T-helper 2 cell treated with Interferon-gamma antibody and Interleukin-4, amounts not matched to agents 5 μg/mL and 100 μg/mL, for 36 hours (primary cell): ENCODE results near the gene PROS1.
"Not testable (repeated sequence)": the region's sequence is repeated elsewhere in the genome, so short reads cannot be mapped to it uniquely, and the experiment has no call there.

Experiments used
- DNase-seq: peaks from one replicate; pipeline ENCODE4 v3.0.0; 2021; ENCODE audit warnings: low spot score
- H3K27ac Mint-ChIP-seq: one replicate; pipeline ENCODE4 v1.8.0; 2021; ENCODE audit warnings: mild to moderate bottlenecking, mixed read lengths
- H3K27me3 Mint-ChIP-seq: one replicate; pipeline ENCODE4 v1.8.0; 2021; ENCODE audit warnings: low read depth, mixed read lengths
- H3K36me3 Mint-ChIP-seq: one replicate; pipeline ENCODE4 v1.8.0; 2021; ENCODE audit warnings: low read depth, mixed read lengths
- H3K4me1 Mint-ChIP-seq: one replicate; pipeline ENCODE4 v1.8.0; 2021; ENCODE audit warnings: low read depth, mixed read lengths
- H3K4me3 Mint-ChIP-seq: one replicate; pipeline ENCODE4 v1.8.0; 2022; ENCODE audit warnings: mild to moderate bottlenecking, moderate library complexity, mixed read lengths
- H3K9me3 Mint-ChIP-seq: one replicate; pipeline ENCODE4 v1.8.0; 2021; ENCODE audit warnings: mixed read lengths

PROS1 gene

DNA sequence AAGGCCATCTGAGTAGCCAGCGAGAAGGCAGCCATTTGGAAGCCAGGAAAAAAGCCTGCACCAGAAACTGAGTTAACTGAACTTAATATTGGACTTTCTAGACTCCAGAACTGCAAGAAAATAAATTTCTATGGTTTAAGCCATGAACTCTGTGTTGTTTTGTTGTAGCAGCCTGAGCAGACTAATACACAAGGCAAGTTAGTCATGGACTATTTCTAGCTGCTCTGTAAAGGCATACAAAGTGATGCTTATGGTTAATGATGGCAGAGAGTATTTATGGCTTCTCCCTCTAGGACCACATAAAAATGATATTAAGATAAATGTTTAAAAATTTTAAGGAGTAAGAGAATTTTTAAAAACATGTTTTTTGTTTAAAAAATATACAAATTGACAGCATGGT, 37.1 kb downstream of the PROS1 start:
- Mint-ChIP-seq H3K27me3 (no peaks in the 10 kb centered on the region), H3K27ac (no peak overlapping the region), H3K36me3 (no peaks in the 10 kb centered on the region), H3K9me3 (no peaks in the 10 kb centered on the region), H3K4me1 (no peaks in the 10 kb centered on the region), H3K4me3 (no peak overlapping the region)
- DNase-seq: no peak

DNA sequence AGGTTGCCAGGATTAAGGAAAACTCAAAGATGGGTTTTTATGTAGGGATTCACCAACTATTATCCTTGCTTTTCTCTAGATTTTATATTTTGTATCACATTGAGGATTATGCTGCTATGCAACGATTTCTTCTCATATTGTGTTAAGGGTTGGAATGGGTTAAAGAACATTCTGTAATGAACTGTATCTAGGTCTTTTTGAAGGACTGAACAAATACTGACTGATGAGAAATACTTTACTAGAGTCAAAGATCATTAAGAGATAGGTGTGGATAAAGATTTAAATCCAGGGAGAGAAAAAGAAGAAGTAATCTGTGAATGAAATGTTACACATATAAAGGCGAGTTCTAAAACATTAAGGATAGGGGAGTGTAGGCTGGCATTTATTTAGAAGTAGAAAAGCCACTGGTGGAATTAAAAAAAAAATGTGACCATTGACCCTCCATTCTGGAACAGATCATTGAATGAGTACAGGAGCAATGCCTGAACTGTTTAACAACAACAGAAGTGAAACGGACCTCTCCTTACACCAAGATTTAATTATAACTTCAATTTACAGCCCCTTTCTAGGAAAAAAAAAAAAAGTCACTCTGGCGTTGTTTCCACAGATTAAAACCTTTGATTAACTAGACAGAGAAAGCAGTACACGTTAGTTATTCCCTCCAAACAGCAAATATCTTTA, 39.2 kb downstream of the PROS1 start:
- Mint-ChIP-seq H3K9me3 (no peaks in the 10 kb centered on the region), H3K4me3 (no peak overlapping the region), H3K27ac (no peak overlapping the region), H3K27me3 (no peaks in the 10 kb centered on the region), H3K36me3 (no peaks in the 10 kb centered on the region), H3K4me1 (no peaks in the 10 kb centered on the region)
- no peak for DNase-seq

DNA sequence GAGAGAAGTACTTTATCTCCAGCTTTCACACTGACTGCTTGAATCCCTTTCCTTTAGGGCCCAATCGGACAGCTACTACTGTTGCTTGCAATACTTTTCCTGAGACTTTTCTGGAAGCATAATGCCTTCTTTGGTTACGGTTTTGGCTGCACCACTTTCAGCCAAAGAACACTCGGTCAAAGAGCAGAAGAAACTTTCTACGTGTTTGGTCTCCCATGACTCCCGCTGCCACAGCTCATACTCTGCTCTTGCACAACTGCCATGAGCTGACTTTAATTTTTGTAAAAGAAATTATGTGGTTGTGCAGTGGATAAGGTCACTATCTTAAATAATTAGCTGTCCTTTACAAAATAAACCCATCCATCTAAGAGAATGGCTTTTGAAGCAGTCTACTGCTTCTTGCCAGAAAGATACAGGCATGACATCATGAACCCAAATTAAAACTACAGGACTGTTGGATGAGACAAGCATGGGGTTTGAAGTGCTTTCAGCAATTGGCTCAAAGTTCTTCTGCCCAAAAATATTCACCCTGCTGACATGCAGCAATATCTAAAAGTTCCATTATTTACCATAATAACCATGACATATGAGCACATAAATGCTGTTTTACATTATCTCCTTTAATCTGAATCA, 42.0 kb downstream of the PROS1 start:
- Mint-ChIP-seq H3K27me3 (no peaks in the 10 kb centered on the region), H3K36me3 (no peaks in the 10 kb centered on the region)

DNA sequence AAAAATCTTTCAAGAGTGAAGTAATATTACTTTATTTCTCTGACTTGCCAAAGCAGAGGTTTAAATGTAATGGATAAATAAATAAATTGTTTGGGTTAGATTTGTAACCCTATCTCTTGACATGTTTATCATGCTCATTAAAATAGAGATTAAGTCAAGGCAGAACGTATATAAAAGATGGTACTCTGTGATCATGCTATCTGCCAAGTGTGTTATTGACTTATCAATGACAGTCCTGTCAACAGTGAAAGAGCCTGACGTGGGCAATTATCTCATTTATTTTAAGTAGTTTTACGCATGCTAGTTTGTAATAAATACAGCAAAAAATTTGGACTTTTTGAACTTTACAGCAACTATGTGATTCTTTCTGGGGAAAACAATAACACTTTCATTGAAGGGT, 43.7 kb downstream of the PROS1 start:
- Mint-ChIP-seq H3K27ac (no peak overlapping the region), H3K36me3 (no peaks in the 10 kb centered on the region), H3K4me3 (no peak overlapping the region), H3K9me3 (no peaks in the 10 kb centered on the region), H3K4me1 (no peaks in the 10 kb centered on the region), H3K27me3 (no peaks in the 10 kb centered on the region)
- DNase-seq: no peak

More for the DNA sequence above, 42.0 kb downstream of the PROS1 start:
- no peak overlapping the region for H3K27ac Mint-ChIP-seq
- no peak overlapping the region for H3K4me3 Mint-ChIP-seq
- no peaks in the 10 kb centered on the region for H3K4me1 Mint-ChIP-seq
- no peak for DNase-seq
- no peaks in the 10 kb centered on the region for H3K9me3 Mint-ChIP-seq

DNA sequence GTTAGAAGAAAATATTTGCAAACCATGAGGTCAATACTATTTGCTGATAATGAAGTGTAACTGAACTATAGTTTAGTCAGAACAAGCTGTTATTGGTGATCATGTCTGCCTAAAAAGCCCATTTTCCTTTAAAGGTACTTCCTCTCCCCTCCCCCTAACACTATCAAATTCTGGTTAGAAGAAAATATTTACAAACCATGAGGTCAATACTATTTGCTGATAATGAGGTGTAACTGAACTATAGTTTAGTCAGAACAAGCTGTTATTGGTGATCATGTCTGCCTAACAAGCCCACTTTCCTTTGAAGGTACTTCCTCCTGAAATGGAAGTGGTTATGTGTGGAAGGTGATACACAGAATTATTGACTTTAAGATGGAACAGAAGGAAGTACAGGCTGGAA, 46.9 kb downstream of the PROS1 start:
- H3K9me3 Mint-ChIP-seq: no peaks in the 10 kb centered on the region
- H3K27ac Mint-ChIP-seq: no peak overlapping the region
- H3K4me1 Mint-ChIP-seq: no peaks in the 10 kb centered on the region
- no peak overlapping the region for H3K4me3 Mint-ChIP-seq
- DNase-seq: no peak
- no peaks in the 10 kb centered on the region for H3K27me3 Mint-ChIP-seq
- no peaks in the 10 kb centered on the region for H3K36me3 Mint-ChIP-seq

DNA sequence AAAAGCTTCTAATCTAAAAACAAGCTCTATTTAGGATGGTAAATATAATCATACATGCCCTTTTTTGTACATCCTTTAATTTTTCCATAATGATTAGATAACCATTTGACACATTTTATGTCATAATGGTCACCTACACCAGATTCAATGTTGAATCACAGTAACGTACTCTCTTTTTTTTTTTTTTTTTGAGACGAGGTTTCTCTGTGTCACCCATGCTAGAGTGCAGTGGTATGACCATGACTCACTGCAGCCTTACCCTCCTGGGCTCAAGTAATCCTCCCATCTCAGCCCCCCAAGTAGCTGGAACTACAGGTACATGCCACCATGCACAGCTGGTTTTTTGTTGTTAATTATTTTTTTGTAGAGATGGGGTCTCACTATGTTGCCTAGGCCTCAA, 49.2 kb downstream of the PROS1 start:
- no peaks in the 10 kb centered on the region for H3K4me1 Mint-ChIP-seq
- no peaks in the 10 kb centered on the region for H3K36me3 Mint-ChIP-seq
- no peak overlapping the region for H3K4me3 Mint-ChIP-seq
- no peak for DNase-seq
- H3K27me3 Mint-ChIP-seq: no peaks in the 10 kb centered on the region
- no peak overlapping the region for H3K27ac Mint-ChIP-seq
- no peaks in the 10 kb centered on the region for H3K9me3 Mint-ChIP-seq

DNA sequence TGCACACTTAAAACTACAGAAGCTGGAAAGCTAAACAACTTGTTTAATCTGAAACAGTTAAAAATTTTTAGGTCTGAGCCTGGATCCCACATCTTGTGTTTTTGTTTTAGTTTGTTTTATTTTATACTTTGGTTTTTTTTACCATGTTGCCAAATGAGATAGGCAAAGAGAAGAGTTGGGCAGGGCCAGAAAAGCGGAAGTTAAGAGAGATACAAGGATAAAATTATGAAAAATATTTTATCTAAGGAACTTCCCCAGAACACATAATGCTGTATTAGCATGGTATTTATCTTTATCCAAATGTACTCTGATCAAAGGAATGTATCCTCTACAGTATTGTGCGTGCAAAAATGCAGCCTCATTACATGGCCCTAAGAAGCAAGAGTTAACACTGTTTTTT, 50.7 kb downstream of the PROS1 start:
- no peaks in the 10 kb centered on the region for H3K27me3 Mint-ChIP-seq

DNA sequence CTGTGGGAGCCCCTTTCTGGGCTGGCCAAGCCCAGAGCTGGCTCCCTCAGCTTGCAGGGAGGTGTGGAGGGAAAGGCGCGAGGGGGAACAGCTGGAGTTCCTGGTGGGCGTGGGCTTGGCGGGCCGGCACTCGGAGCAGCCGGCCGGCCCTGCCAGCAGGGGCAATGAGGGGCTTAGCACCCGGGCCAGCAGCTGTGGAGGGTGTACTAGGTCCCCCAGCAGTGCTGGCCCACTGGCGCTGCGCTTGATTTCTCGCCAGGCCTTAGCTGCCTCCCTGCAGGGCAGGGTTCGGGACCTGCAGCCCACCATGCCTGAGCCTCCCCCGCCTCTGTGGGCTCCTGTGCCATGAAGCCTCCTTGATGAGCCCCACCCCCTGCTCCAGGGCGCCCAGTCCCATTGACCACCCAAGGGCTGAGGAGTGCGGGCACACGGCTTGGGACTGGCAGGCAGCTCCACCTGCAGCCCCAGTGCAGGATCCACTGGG, 56.1 kb downstream of the PROS1 start:
- not testable (repeated sequence) for H3K27ac Mint-ChIP-seq, H3K4me1 Mint-ChIP-seq, H3K27me3 Mint-ChIP-seq

More for the DNA sequence above, 50.7 kb downstream of the PROS1 start:
- Mint-ChIP-seq H3K4me1 (no peaks in the 10 kb centered on the region), H3K4me3 (no peak overlapping the region), H3K9me3 (no peaks in the 10 kb centered on the region), H3K36me3 (no peaks in the 10 kb centered on the region), H3K27ac (no peak overlapping the region)
- no peak for DNase-seq

DNA sequence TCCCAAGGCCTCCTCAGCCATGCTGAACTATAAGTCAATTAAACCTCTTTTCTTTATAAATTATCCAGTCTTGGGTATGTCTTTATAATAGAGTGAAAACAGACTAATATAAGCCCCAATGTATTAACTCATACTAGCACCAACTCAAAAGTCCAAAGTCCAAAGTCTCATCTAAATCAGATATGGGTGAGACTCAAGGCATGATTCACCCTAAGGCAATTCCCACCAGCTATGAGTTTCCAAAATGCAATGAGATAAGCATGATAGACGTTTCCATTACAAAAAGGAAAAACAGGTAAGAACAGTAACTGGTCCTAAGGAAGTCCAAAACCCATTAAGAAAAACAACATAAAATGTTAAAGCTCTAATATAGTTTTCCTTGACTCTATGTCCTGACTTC, 60.1 kb downstream of the PROS1 start:
- H3K4me3 Mint-ChIP-seq, H3K4me1 Mint-ChIP-seq, H3K36me3 Mint-ChIP-seq, H3K9me3 Mint-ChIP-seq, H3K27ac Mint-ChIP-seq, H3K27me3 Mint-ChIP-seq, DNase-seq: not testable (repeated sequence)

More for the DNA sequence above, 56.1 kb downstream of the PROS1 start:
- not testable (repeated sequence) for H3K9me3 Mint-ChIP-seq, H3K36me3 Mint-ChIP-seq, H3K4me3 Mint-ChIP-seq, DNase-seq

DNA sequence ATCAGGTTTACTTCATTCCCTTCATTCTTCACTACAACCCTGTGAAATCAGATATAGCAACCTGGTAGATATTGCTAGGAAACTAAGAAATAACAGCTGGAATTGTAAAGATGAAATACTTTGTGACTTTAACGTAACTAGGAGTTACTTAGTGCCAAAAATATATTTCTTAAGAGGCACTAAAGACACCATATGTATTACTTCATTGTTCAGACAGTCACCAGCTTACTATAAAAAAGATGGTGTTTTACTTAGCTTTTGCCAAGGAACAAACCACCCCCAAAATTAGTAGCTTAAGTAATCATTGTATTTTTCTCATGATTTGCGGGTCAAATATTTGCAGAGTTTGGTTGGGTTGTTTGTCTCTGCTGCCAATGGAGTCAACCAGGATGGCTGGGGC, 62.5 kb downstream of the PROS1 start:
- no peak for DNase-seq
- H3K4me1 Mint-ChIP-seq: no peaks in the 10 kb centered on the region
- H3K9me3 Mint-ChIP-seq: peaks cover 4% of the 10 kb centered on the region
- H3K27ac Mint-ChIP-seq: no peak overlapping the region
- no peak overlapping the region for H3K4me3 Mint-ChIP-seq
- H3K36me3 Mint-ChIP-seq: no peaks in the 10 kb centered on the region
- no peaks in the 10 kb centered on the region for H3K27me3 Mint-ChIP-seq

DNA sequence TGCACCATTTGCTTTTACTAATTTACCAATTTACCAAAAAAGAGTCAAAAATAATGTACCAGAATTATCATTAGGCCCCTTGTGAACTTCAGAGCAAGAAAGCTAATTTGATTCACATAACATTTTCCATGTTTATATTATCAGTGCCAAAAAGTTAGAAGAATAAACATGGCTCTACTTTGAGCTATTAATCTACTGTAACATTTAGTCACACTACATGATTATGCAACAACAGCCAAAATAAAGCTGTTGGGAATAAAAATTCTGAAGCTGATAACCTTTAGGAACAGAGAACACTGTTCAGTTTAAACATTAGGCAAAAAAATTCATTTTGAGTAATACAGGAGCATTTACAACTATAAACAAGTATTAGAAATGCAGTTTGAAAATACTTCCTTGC, 63.6 kb downstream of the PROS1 start:
- H3K4me1 Mint-ChIP-seq: no peaks in the 10 kb centered on the region
- no peak for DNase-seq
- H3K27me3 Mint-ChIP-seq: no peaks in the 10 kb centered on the region
- H3K27ac Mint-ChIP-seq: no peak overlapping the region
- H3K9me3 Mint-ChIP-seq: peaks cover 4% of the 10 kb centered on the region
- no peaks in the 10 kb centered on the region for H3K36me3 Mint-ChIP-seq
- H3K4me3 Mint-ChIP-seq: no peak overlapping the region

DNA sequence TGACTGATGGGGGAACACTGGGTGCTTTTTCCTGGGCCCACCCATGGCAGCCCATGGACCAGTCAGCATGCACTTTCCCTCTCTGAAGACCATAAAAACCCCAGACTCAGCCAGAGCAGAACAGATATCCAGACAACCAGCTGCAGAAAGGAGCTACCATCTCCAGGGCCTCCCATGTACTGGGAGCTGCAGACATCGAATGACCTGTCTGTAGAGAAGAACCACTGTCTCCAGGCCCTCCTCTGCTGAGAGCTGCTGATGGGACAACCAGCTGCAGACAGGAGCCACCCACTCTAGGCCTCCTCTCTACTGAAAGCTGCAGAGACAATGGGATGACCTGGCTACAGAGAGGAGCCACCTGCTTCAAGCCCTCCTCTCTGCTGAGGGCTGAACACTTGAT, 66.6 kb downstream of the PROS1 start:
- DNase-seq: no peak
- no peaks in the 10 kb centered on the region for H3K27me3 Mint-ChIP-seq

DNA sequence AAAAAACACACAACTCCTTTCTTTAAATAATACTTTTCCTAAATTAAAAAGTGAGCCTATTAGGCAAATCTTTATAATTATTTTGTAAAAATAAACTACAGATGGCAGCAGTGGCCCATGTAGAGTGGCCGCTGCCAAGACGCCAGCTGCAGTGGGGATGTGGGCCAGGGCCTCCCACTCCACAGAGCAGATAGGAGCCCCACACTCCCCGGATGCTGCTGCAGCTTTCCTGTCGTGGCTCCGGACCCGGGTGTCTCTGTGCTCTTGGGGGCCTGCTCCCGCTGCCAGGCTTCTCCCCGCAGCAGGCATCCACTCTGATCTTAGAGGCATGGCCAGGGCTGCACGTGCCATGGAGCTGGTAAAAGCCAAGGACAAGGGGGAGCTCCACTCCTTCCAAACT, 67.5 kb downstream of the PROS1 start:
- Mint-ChIP-seq H3K36me3 (no peaks in the 10 kb centered on the region), H3K27me3 (no peaks in the 10 kb centered on the region), H3K9me3 (no peaks in the 10 kb centered on the region), H3K4me1 (no peaks in the 10 kb centered on the region), H3K4me3 (no peak overlapping the region), H3K27ac (no peak overlapping the region)
- no peak for DNase-seq

More for the DNA sequence above, 66.6 kb downstream of the PROS1 start:
- H3K9me3 Mint-ChIP-seq: peaks cover 2% of the 10 kb centered on the region
- H3K4me1 Mint-ChIP-seq: no peaks in the 10 kb centered on the region
- no peak overlapping the region for H3K4me3 Mint-ChIP-seq
- no peak overlapping the region for H3K27ac Mint-ChIP-seq
- H3K36me3 Mint-ChIP-seq: no peaks in the 10 kb centered on the region

DNA sequence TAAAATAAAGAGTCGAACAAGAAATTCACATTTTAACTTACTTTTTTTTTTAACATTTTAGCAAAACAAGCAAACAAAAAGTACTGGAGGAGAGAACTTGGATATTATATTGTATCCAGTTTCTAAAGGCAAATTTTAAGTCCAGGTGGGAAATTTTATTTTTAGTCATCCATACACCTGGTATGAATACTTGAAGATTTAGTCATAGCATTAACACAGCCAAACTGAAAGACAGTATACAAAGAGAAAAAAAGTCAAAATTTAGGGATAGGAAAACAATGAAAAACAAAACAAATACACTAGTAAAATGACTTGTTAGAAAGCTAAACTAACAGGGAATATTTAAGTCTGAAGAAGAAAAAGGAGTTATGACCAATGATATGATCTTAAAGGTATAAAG, 69.1 kb downstream of the PROS1 start:
- Mint-ChIP-seq H3K9me3 (no peaks in the 10 kb centered on the region), H3K36me3 (no peaks in the 10 kb centered on the region), H3K27ac (no peak overlapping the region), H3K27me3 (no peaks in the 10 kb centered on the region), H3K4me1 (no peaks in the 10 kb centered on the region), H3K4me3 (no peak overlapping the region)
- DNase-seq: no peak
